HCT116 (cell line): ENCODE measurements around the gene KRI1. TPM values are rescaled to one million over a fixed set of nuclear protein-coding genes. Genes with fewer than 3 reads are reported as not detected.

Experiments used
- ATAC-seq: fragments of 200-7000 bp; cut with Tn5 transposase; 2 replicates; pipeline ENCODE4 v1.9.1; 2020; ENCODE audit warnings: mild to moderate bottlenecking, moderate library complexity
- BruUV-seq: library from RNA; stranded (reverse); fragments of 400-500 nt; replicated peaks from 2 replicates; lab custom pipeline; 2021; lab: Mats Ljungman, UMichigan
- CTCF ChIA-PET: fragments of 300-600 bp; sonication (Branson Sonifier 250); formaldehyde crosslinking; loops from one replicate; lab custom pipeline; 2021; ENCODE audit warnings: antibody characterized with exemption; lab: Charles Lee
- POLR2A ChIA-PET: fragments of 300-600, 350-600 bp; sonication (Branson Sonifier 250); formaldehyde crosslinking; loops from one replicate; lab custom pipeline; 2021; ENCODE audit warnings: antibody characterized with exemption; lab: Charles Lee
- RAD21 ChIA-PET, 2 experiments: fragments of 300-600 bp; sonication (Branson Sonifier 250); formaldehyde crosslinking; loops; one replicate each; lab custom pipeline; 2023; ENCODE audit warnings: low total read pairs in 2 of 2; ENCODE audit not compliant: uncharacterized antibody in 2 of 2, unreplicated experiment in 2 of 2, low non-redundant PET in 1 of 2; lab: Charles Lee
- DNase-seq: peaks from one replicate; pipeline ENCODE4 v3.0.0-alpha.2; 2010; ENCODE audit warnings: low read depth, low spot score
- H2AFZ ChIP-seq: fragments of 200-600 bp; shearing (Covaris generic), sonication (generic); 2 replicates; pipeline ENCODE4 v1.6.1; 2017; ENCODE audit warnings: low read depth, mixed run types, mixed read lengths, antibody characterized with exemption, low read length; ENCODE audit not compliant: poor library complexity, severe bottlenecking
- H3K27ac ChIP-seq: 2 replicates; pipeline ENCODE4 v1.5.1; 2012; ENCODE audit warnings: low read depth, low read length
- H3K27me3 ChIP-seq: fragments of 200-600 bp; sonication (generic); 2 replicates; pipeline ENCODE4 v1.6.1; 2016; ENCODE audit warnings: mixed run types, low read length, mixed read lengths; ENCODE audit not compliant: insufficient read depth
- H3K36me3 ChIP-seq, 2 experiments: fragments of 200-500 bp in 1 of 2; fragments of 200-600 bp in 1 of 2; sonication (Bioruptor generic) in 1 of 2; sonication (generic) in 1 of 2; 2 replicates each; pipeline versions ENCODE4 v1.5.1 to v1.6.1; 2014 to 2016; ENCODE audit warnings: low read length in 2 of 2, inconsistent platforms in 1 of 2, mixed read lengths in 1 of 2, mixed run types in 1 of 2; ENCODE audit not compliant: insufficient read depth in 2 of 2, control insufficient read depth in 1 of 2
- H3K4me1 ChIP-seq, 2 experiments: fragments of 200-600 bp in 1 of 2; sonication (generic) in 1 of 2; 2 replicates each; pipeline versions ENCODE4 v1.5.1 to v1.6.1; 2012 to 2017; ENCODE audit warnings: low read length in 2 of 2, inconsistent platforms in 1 of 2, mild to moderate bottlenecking in 1 of 2, mixed read lengths in 1 of 2, mixed run types in 1 of 2, moderate library complexity in 1 of 2; ENCODE audit not compliant: insufficient read depth in 2 of 2, control insufficient read depth in 1 of 2
- H3K4me2 ChIP-seq: fragments of 200-600 bp; sonication (generic); 2 replicates; pipeline ENCODE4 v1.6.1; 2017; ENCODE audit warnings: mixed run types, low read length, mixed read lengths
- H3K4me3 ChIP-seq, 2 experiments: fragments of 200-600 bp in 1 of 2; sonication (generic) in 1 of 2; replicated peaks in 1 of 2; 2 replicates each; pipeline ENCODE4 v1.5.1; 2011 to 2016; ENCODE audit warnings: low read length in 2 of 2, control low read depth in 1 of 2, low read depth in 1 of 2, mild to moderate bottlenecking in 1 of 2, mixed read lengths in 1 of 2, mixed run types in 1 of 2
- H3K79me2 ChIP-seq: fragments of 200-600 bp; sonication (generic); 2 replicates; pipeline ENCODE4 v1.6.1; 2017; ENCODE audit warnings: mild to moderate bottlenecking, mixed run types, low read length, moderate library complexity, mixed read lengths; ENCODE audit not compliant: insufficient read depth
- H3K9ac ChIP-seq: fragments of 200-600 bp; sonication (generic); 2 replicates; pipeline ENCODE4 v1.6.1; 2016; ENCODE audit warnings: low read length, mixed read lengths
- H3K9me2 ChIP-seq: fragments of 200-600 bp; sonication (generic), shearing (Covaris generic); 2 replicates; pipeline ENCODE4 v1.6.1; 2017; ENCODE audit warnings: mixed run types, mild to moderate bottlenecking, moderate library complexity; ENCODE audit not compliant: insufficient read depth
- H3K9me3 ChIP-seq, 2 experiments: fragments of 200-500 bp in 1 of 2; fragments of 200-600 bp in 1 of 2; sonication (Bioruptor generic) in 1 of 2; sonication (generic) in 1 of 2; 2 replicates each; pipeline ENCODE4 v1.6.1; 2014 to 2017; ENCODE audit warnings: low read length in 2 of 2, mixed read lengths in 2 of 2, inconsistent platforms in 1 of 2, low read depth in 1 of 2, mild to moderate bottlenecking in 1 of 2, mixed run types in 1 of 2, moderate library complexity in 1 of 2; ENCODE audit not compliant: control insufficient read depth in 1 of 2, insufficient read depth in 1 of 2
- H4K20me1 ChIP-seq: fragments of 200-600 bp; sonication (generic), shearing (Covaris generic); 2 replicates; pipeline ENCODE4 v1.6.1; 2017; ENCODE audit warnings: mixed run types, mild to moderate bottlenecking, moderate library complexity; ENCODE audit not compliant: insufficient read depth
- CEBPB ChIP-seq: IDR thresholded peaks from 2 replicates; pipeline ENCODE4 v1.6.1; 2012; ENCODE audit warnings: low read depth
- EGR1 ChIP-seq: IDR thresholded peaks from 2 replicates; pipeline ENCODE4 v1.6.1; 2012; ENCODE audit warnings: low read depth
- ELF1 ChIP-seq: IDR thresholded peaks from 2 replicates; pipeline ENCODE4 v1.6.1; 2012; ENCODE audit warnings: low read depth, borderline replicate concordance
- EZH2 ChIP-seq: fragments of 200-600 bp; sonication (generic); IDR thresholded peaks from 2 replicates; pipeline ENCODE4 v1.6.1; 2017; ENCODE audit warnings: antibody characterized with exemption, mixed run types
- FOSL1 ChIP-seq: IDR thresholded peaks from 2 replicates; pipeline ENCODE4 v1.6.1; 2012; ENCODE audit warnings: low read depth
- POLR2A ChIP-seq: IDR thresholded peaks from 2 replicates; pipeline ENCODE4 v1.7.0; 2011; ENCODE audit warnings: borderline replicate concordance; ENCODE audit not compliant: insufficient read depth, insufficient read length; ENCODE audit errors: extremely low read depth
- POLR2AphosphoS5 ChIP-seq: IDR thresholded peaks from 2 replicates; pipeline ENCODE4 v1.6.1; 2011; ENCODE audit warnings: mild to moderate bottlenecking, low read depth, low read length, moderate library complexity
- SIN3A ChIP-seq: IDR thresholded peaks from 2 replicates; pipeline ENCODE4 v1.6.1; 2012; ENCODE audit warnings: low read depth
- SP1 ChIP-seq: IDR thresholded peaks from 2 replicates; pipeline ENCODE4 v1.6.1; 2012; ENCODE audit warnings: low read depth
- TCF7L2 ChIP-seq: IDR thresholded peaks from 2 replicates; pipeline ENCODE4 v1.7.0; 2011; ENCODE audit warnings: borderline replicate concordance, inconsistent platforms; ENCODE audit not compliant: insufficient read depth, insufficient read length; ENCODE audit errors: extremely low read depth
- YY1 ChIP-seq: IDR thresholded peaks from 2 replicates; pipeline ENCODE4 v1.6.1; 2011; ENCODE audit warnings: low read length, low read depth, moderate library complexity, mild to moderate bottlenecking; ENCODE audit not compliant: insufficient replicate concordance; ENCODE audit errors: extremely low read depth
- ZNF274 ChIP-seq: fragments of 200-500 bp; sonication (Bioruptor generic); IDR thresholded peaks from 2 replicates; pipeline ENCODE4 v1.6.1; 2014; ENCODE audit warnings: mild to moderate bottlenecking, low read depth, low read length, inconsistent platforms
- intact Hi-C: fragments of 100-400 bp; cut with micrococcal nuclease; formaldehyde crosslinking; loops from 2 replicates; pipeline ENCODE4 v1.10.0; 2022
- total RNA-seq: library from RNA; stranded (reverse); gene quantifications from one replicate; pipeline ENCODE4 v1.2.1, GENCODE V29; 2021; ENCODE audit not compliant: unreplicated experiment
- TF ChIP-seq, protein P1 (sequence below): IDR thresholded peaks from 2 replicates; pipeline ENCODE4 v1.6.1; 2012
- TF ChIP-seq, protein P2 (sequence below): IDR thresholded peaks from 2 replicates; pipeline ENCODE4 v1.6.1; 2012
- TF ChIP-seq, protein P3 (sequence below), 3 experiments: fragments of 200-600 bp in 1 of 3; sonication (generic) in 1 of 3; IDR thresholded peaks in 2 of 3; conservative IDR thresholded peaks in 1 of 3; 2 replicates each; pipeline ENCODE4 v1.5.1; 2012 to 2017; ENCODE audit warnings: low read depth in 2 of 3, low read length in 2 of 3, antibody characterized with exemption in 1 of 3, borderline replicate concordance in 1 of 3, control low read depth in 1 of 3, mild to moderate bottlenecking in 1 of 3, mixed read lengths in 1 of 3, mixed run types in 1 of 3, moderate library complexity in 1 of 3; ENCODE audit not compliant: insufficient read depth in 1 of 3

KRI1 gene
- total RNA-seq, 1 experiment from 2014 or later = 44.0 TPM

DNA sequence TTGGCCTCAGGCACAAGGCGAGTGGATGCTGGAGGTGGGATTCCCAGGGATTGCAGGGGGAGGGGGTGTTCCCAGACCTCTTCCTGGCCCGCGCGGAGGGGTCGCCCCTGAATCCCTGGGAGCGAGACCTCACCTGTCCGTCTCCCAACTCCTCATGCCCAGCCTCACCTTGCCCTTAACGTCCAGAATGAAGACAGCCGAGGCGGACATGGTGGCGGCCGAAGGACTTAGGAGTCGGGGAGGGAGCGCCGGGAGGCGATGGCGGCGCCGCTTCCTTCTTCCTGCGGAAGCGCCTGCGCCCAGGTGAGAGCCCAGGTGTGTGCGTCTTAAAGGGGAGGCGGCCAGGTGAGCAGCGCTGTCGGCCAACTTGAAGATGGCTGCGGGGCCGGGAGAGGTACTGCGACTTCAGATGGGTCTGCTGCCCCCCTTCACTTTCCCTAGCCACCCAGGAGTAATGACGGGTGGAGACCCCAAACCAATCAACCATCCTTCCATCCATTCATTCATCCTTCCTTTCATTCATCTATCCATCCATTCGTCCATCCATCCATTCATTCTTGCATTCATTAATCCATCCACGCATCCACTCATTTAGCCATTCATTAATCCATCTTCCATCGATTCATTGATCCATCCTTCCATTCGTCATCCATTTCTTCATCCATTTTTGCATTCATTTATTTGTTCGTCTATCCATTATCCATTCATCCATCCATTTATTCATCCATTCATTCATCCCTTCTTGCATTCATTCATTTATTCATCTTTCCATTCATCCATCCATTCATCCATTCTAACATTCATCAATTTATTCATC lies 21.4 kb upstream of the KRI1 start, which contains the start of gene AP1M2:
AP1M2 (minus strand) TSS at position 291 of the 817 bp plus-strand sequence; CDS start at position 210, 81 bp downstream.
- DNase-seq (peak; percentile 42), ATAC-seq (peak; percentile 90)
- Histone ChIP-seq H4K20me1 (no peaks in the 10 kb centered on the region), H2AFZ (peak within 1 kb of the TSS; percentile 89), H3K27me3 (no peaks in the 10 kb centered on the region), H3K36me3 (peaks cover 0 to 3% of the 10 kb centered on the region in 2 experiments; a peak in 1 of 4 replicates), H3K79me2 (peaks cover 4% of the 10 kb centered on the region; the same call in 1 of the 2 replicates), H3K9me2 (peaks cover 6% of the 10 kb centered on the region; the same call in 1 of the 2 replicates), H3K4me1 (peaks cover 0 to 12% of the 10 kb centered on the region in 2 experiments; a peak in 1 of 4 replicates), H3K4me2 (peak within 1 kb of the TSS; percentile 87), H3K4me3 (peak within 1 kb of the TSS; percentile 76 to 86), H3K9ac (peak within 1 kb of the TSS; percentile 78), H3K9me3 (no peaks in the 10 kb centered on the region), H3K27ac (peak within 1 kb of the TSS; percentile 67)
- RAD21 ChIA-PET = interaction anchor here in 1 of 2 experiments (0.7 kb wide), 1 partner anchor 82 kb away, joined by 3 read pairs; no protein-coding TSS in a partner anchor
- intact Hi-C loops = no loop called here
- CTCF ChIA-PET = interaction anchor here (2.6 kb wide), 1 partner anchor 58 kb away, joined by 9 read pairs; no protein-coding TSS in a partner anchor
- POLR2A ChIA-PET = no interaction called here
- TF ChIP-seq POLR2AphosphoS5 (peak; percentile 83), POLR2A (no peak), ELF1 (no peak; the same call in 1 of the 2 replicates), SP1 (peak; percentile 34; the same call in 1 of the 2 replicates), FOSL1 (no peak), YY1 (peak; percentile 86), SIN3A (peak; percentile 34; the same call in 1 of the 2 replicates), CEBPB (no peak), TCF7L2 (no peak), ZNF274 (no peak), EGR1 (no peak), EZH2 (no peak)
- TF ChIP-seq, protein P1, sequence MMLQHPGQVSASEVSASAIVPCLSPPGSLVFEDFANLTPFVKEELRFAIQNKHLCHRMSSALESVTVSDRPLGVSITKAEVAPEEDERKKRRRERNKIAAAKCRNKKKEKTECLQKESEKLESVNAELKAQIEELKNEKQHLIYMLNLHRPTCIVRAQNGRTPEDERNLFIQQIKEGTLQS = no peak
- TF ChIP-seq, protein P2, sequence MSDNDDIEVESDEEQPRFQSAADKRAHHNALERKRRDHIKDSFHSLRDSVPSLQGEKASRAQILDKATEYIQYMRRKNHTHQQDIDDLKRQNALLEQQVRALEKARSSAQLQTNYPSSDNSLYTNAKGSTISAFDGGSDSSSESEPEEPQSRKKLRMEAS = peak; percentile 87
- TF ChIP-seq, protein P3, sequence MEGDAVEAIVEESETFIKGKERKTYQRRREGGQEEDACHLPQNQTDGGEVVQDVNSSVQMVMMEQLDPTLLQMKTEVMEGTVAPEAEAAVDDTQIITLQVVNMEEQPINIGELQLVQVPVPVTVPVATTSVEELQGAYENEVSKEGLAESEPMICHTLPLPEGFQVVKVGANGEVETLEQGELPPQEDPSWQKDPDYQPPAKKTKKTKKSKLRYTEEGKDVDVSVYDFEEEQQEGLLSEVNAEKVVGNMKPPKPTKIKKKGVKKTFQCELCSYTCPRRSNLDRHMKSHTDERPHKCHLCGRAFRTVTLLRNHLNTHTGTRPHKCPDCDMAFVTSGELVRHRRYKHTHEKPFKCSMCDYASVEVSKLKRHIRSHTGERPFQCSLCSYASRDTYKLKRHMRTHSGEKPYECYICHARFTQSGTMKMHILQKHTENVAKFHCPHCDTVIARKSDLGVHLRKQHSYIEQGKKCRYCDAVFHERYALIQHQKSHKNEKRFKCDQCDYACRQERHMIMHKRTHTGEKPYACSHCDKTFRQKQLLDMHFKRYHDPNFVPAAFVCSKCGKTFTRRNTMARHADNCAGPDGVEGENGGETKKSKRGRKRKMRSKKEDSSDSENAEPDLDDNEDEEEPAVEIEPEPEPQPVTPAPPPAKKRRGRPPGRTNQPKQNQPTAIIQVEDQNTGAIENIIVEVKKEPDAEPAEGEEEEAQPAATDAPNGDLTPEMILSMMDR (IDR thresholded peaks at IDR 0.05 in 2 of 3, conservative IDR thresholded peaks at IDR 0.05 in 1 of 3; ENCODE audit: borderline replicate concordance in 1 of 3, insufficient read depth in 1 of 3, low read depth in 2 of 3, low read length in 2 of 3) = no peak
- BruUV-seq = no TSS peak
